CD4-positive, alpha-beta T cell treated with Interleukin-2 at 100 ng/mL for 4 hours (primary cell): ENCODE data around the gene SNX14.

Experiments used
- DNase-seq: peaks from one replicate; pipeline ENCODE4 v3.0.0-alpha.2; 2020; ENCODE audit warnings: low spot score

The SNX14 gene

GRCh38 chr6:85506441-85507093 lies 87.1 kb downstream of the SNX14 start:
- DNase-seq, result no peak

GRCh38 chr6:85498596-85499258 lies 94.9 kb downstream of the SNX14 start:
- DNase-seq, result no peak

- DNase-seq, result no peak
Observed at GRCh38 chr6:85496856-85497255, 96.8 kb downstream of the SNX14 start.

- DNase-seq, result no peak
Observed at GRCh38 chr6:85496009-85496579, 97.6 kb downstream of the SNX14 start.

- no peak for DNase-seq
Observed at GRCh38 chr6:85494547-85495536, 98.8 kb downstream of the SNX14 start.

GRCh38 chr6:85493389-85493788 lies 100.3 kb downstream of the SNX14 start:
- no peak for DNase-seq

GRCh38 chr6:85490516-85491248 lies 103.0 kb downstream of the SNX14 start:
- no peak for DNase-seq

- DNase-seq, result no peak
Observed at GRCh38 chr6:85484948-85485347, 108.7 kb downstream of the SNX14 start.

GRCh38 chr6:85483846-85484245 lies 109.8 kb downstream of the SNX14 start:
- DNase-seq, result no peak

GRCh38 chr6:85482905-85483700 lies 110.6 kb downstream of the SNX14 start:
- DNase-seq, result peak; percentile 75

GRCh38 chr6:85482206-85482904 lies 111.3 kb downstream of the SNX14 start:
- no peak for DNase-seq

GRCh38 chr6:85479208-85479607 lies 114.5 kb downstream of the SNX14 start:
- no peak for DNase-seq

- DNase-seq, result no peak
Observed at GRCh38 chr6:85476532-85476931, 117.1 kb downstream of the SNX14 start.

- no peak for DNase-seq
Observed at GRCh38 chr6:85473748-85474147, 119.9 kb downstream of the SNX14 start.

GRCh38 chr6:85472744-85473143 lies 120.9 kb downstream of the SNX14 start:
- DNase-seq, result no peak

- DNase-seq, result no peak
Observed at GRCh38 chr6:85470023-85470410, 123.6 kb downstream of the SNX14 start.

GRCh38 chr6:85469276-85470022 lies 124.2 kb downstream of the SNX14 start:
- no peak for DNase-seq

- no peak for DNase-seq
Observed at GRCh38 chr6:85468326-85468725, 125.3 kb downstream of the SNX14 start.

- DNase-seq, result no peak
Observed at GRCh38 chr6:85465762-85466161, 127.9 kb downstream of the SNX14 start.
